GM19324 (cell line): Measurements from ENCODE around the gene MED12L.
A peak's percentile ranks its signal among the peaks of the same experiment; 100 is the strongest.
"Not testable (repeated sequence)": the region's sequence is repeated elsewhere in the genome, so short reads cannot be mapped to it uniquely, and the experiment has no call there.

Experiments used
- ATAC-seq: cut with Tn5 transposase; IDR thresholded peaks from one replicate; pipeline ENCODE4 v1.9.1; 2021; ENCODE audit warnings: mild to moderate bottlenecking, moderate library complexity; ENCODE audit not compliant: unreplicated experiment, low FRiP score

The MED12L gene

GRCh38 chr3:151205482-151205881, 120.0 kb downstream of the MED12L start:
- no peak for ATAC-seq

DNA sequence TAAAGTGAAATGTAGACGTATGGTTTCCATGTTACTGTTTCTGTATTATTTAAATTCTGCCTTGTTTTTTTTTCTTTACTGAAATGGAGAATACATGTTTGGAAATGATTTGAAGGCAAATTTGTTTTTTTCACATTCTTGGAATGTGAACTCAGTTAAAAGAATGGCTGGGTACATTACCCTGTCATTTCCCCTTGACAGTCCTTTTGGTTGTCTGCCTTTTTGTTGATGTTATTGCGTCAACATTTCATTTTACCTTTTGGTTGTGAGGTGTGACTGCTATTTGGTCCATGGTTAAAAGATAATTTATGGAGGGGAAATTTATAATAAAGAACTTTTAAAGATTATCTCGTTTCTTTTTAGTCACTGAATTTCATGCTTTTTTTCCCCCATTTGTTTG, 120.7 kb downstream of the MED12L start:
- no peak for ATAC-seq

GRCh38 chr3:151209654-151210053, 124.2 kb downstream of the MED12L start:
- no peak for ATAC-seq

GRCh38 chr3:151210676-151211381, 125.4 kb downstream of the MED12L start:
- ATAC-seq = no peak

- ATAC-seq = no peak
These were observed 127.7 kb downstream of the MED12L start for GRCh38 chr3:151213151-151213550.

- no peak for ATAC-seq
These were observed 128.4 kb downstream of the MED12L start for GRCh38 chr3:151213881-151214280.

DNA sequence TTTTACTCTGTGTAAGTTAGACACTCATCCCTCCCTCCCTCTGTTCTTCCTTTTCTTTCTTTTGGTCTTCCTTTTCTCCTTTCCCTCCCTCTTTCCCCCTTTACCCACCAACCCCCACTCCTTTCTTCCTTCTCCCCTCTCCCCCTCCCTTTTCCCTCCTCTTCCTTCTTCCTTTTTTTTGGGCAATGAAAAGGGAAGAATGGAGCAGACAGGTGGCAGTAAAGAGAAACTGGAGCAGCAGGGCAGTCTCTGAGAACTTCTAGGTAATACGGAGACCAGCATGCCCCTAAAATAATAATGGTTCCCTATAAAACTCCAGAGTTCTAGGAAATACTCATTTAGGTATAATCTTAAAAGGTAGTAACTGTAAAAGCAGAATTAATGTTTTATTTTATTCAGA, 129.0 kb downstream of the MED12L start:
- ATAC-seq = no peak

GRCh38 chr3:151216641-151217607, 131.5 kb downstream of the MED12L start:
- no peak for ATAC-seq

DNA sequence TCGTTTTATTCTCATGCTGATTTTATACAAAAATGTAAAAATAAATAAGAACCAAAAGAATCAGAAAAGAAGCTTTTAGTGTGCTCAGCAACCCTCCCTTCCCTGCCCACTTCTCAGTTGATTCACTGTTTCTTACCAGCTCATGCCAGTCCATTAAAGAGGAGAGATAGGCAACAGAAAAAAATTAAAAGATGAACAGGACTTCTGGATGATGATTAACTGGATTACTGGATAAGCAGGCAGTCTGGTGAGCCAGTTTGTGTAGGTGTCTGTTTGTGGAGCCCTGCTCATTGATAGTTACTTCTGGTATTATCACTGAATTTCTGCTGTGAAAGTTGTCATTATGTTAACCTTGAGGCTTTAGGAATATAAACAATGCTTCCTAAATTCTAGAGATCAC, 132.7 kb downstream of the MED12L start:
- no peak for ATAC-seq

GRCh38 chr3:151219056-151219455, 133.6 kb downstream of the MED12L start:
- ATAC-seq = no peak

DNA sequence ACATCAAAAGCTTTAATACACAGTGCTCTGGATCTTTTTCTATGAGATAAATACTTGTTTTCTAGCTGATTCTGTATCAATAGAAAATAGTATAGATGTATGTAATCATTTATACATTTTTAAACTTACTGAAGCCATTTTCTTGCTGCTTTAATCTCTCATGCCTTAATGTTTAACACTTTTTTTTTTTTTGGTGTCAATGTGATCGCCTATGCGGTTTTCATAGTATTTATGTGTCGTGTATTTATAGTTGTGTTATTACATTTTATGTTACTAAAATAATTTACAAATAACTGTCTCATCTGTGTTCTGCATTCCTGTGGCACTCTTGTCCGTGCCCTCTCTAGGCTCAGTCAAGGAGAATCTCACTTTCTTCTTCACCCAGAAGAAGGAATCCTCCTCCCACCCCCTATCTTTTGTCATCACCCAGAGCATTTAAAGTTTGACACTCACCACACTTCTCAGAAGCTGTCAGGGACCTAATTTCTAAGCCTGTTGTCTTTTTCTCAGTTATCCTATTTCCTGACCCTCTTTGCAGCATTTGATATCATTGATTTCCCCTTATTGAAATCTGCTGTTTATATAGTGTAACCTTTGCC, 138.9 kb downstream of the MED12L start:
- ATAC-seq = no peak

DNA sequence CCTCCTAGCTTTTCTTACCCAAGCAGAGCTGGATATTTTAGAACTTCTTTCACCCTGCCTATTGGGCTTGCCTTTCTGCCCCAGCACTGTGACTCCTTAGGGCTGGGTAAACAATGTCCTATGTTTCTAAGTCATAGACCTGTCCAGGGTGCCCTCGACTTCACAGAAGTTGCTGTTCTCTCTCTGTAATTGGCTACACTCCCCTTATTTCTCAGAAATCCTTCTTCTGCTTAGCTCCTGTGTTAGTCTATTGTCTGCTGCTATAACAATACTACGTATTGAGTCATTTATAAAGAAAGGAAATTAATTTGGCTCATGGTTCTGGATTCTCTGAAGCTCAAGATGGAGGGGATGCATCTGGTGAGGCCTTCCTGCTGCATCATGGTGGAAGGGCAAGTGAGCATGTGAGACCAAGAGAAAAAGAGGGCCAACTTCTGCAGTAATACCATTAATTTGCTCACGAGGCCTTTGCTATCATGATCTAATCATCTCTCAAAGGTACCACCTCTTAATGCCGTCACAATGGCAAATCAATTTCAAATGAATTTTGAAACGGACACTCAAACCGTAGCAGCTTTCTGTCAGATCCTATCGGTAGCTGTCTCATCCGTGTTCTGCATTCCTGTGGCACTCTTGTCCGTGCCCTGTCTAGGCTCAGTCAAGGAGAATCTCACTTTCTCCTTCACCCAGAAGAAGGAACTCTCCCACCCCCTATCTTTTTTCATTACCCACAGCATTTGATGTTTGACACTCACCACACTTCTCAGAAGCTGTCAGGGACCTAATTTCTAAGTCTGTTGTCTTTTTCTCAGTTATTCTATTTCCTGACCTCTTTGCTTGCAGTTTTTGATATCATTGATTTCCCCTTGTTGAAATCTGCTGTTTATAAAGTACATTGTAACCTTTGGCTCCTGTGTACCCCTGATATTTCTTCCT, 139.8 kb downstream of the MED12L start:
- ATAC-seq = no peak

DNA sequence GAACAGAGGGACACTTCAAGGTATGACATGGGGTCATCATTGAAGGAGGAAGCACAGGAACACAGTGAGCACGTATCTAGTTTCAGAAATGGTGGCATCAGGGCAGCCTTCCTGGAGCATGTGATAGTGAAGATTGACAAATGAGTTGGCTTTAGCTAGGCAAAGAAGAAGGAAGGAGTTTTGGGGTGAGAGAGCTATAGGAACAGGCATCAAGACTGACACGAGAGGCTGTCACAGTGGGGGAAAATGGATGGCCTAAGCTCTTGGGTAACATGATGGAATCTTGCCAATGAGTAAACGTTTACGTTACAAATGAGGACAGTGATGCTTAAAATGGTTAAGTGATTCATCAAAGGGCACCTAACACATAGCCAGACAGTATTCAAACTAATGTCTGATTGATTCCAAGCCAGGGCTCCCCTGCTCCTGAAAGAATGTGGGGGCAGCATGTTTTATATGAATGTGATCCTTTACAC, 140.7 kb downstream of the MED12L start:
- no peak for ATAC-seq

- ATAC-seq = no peak
These were observed 141.4 kb downstream of the MED12L start for GRCh38 chr3:151226825-151227224.

DNA sequence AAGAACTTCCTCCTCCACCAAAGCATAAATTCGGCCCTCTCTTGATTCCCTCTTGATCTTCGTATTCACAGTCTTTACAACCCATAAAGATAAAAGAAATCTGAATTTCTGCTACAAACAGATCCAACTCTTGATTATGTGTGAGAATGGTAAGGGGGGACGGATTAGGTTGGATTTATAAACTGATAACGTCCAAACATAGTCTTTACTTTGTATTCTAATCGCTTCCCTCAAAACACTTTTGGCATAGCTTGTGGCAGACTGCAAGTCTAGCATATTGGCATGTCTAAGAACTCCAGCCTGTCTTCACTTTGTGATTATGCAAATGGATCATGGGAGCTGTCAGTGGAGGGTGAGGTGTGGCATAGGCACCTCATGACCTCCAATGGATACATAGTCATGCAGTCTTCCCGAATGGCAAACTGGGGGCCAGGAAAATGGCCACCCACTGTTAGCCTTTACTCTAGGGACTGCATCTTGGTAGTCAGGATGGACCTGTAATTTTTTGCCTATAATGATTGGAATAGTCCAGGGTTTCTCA, 141.9 kb downstream of the MED12L start:
- peak; percentile 51 for ATAC-seq

DNA sequence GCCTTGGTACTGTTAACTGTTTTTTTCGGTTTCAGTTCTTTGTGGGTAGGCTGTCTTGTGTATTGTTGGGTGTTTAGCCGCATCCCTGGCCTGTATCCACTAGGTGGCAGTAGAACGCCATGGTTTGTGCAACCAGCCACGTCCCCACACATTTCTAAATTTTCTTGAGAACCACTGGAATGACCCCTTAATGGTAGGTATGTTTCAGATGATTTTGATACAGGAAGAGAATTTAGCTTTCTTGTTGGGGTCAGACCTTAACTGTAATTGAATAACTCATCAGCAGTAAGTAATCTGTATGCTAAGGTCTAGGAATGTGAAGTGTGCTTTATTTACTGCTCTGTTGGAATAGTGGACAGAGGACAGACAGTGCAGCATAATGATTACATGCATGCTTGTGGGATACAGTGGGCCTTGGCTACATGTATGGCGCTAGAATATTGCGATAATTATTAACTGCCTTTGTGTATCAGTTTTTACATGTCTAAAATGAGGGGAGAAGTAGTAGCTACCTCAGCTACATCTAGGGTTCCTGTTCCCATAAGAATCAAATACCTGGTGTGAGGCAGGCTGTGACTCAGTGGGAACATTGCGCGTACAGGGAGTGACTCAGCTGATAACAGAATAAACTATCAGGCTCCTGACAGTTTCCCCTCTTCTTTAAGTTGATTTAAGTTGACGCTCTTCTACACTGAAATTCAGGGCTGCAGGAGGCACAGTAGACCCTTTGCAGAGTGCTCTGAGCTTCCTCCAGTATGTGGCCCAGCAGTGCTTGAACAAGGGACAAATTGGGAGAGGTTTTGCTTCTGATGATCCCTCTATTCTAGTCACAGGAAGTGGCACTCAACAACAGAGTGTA, 142.6 kb downstream of the MED12L start:
- ATAC-seq = peak; percentile 84

- no peak for ATAC-seq
These were observed 143.2 kb downstream of the MED12L start for GRCh38 chr3:151228666-151229040.

DNA sequence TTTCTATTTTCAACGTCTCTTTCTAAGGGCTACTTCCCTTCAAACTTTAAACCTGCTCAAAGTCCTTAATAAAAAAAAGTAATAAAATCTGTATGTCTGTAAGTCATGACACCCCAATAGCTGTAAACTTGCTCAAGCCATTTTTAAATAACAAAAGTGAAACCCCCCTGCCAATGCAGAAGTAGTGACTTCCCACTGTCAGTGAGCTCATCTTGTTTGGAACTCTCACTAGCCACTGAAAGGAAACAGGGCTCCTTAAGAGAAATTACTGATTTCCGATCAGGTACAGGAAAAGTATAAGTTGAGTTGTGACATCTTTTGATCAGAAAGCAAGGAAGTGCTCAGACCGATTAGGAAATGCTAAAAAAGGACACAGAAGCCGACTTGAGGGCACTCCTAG, 145.2 kb downstream of the MED12L start:
- ATAC-seq = no peak

DNA sequence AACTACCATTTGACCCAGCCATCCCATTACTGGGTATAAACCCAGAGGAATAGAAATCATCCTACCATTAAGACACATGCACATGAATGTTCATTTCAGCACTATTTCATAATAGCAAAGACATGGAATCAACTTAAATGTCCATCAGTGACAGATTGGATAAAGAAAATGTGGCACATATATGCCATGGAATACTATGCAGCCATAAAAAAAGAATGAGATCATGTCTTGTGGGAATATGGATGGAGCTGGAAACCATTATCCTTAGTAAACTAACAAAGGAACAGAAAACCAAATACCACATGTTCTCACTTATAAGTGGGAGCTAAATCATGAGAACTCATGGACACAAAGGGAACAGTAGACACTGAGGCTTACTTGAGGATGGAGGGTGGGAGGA, 146.9 kb downstream of the MED12L start:
- not testable (repeated sequence) for ATAC-seq
